ENCODE data around the gene DCAF12L1. TPM values are rescaled to one million over a fixed set of nuclear protein-coding genes. Genes with fewer than 3 reads are reported as not detected.

Gene DCAF12L1
- total RNA-seq, 1 experiment from 2014 or later = not detected

DNA sequence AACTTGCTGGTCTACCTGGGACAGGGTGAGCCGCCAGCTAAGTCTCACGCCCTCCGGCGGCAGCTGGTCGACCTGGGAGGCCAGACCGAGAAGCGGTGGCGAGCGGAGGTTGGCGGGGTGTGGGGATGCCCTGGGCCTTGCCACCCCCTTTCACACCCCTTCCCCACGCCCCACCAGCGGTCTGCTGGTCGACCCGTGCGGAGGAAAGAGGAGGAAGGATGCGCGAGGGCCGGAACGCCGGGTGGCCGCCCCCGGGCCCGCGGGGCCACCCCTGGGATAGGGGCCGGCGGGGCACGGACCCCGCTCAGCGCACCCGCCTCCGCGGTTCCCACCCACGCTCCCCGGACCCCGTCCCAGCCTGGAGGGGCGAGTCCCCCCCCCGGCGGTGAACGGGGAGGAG lies 28.3 kb upstream of the DCAF12L1 start:
- no peaks in the 10 kb centered on the region for H3K9me2 ChIP-seq (ENCODE audit: insufficient read depth)
- BruUV-seq (replicated peaks) = no TSS peak

More for the DNA sequence above, 28.3 kb upstream of the DCAF12L1 start:
- intact Hi-C loops (cut with micrococcal nuclease) = no loop called here
- no peak overlapping the region for H3K4me2 ChIP-seq (ENCODE audit: low read length)
- H3K9me3 ChIP-seq (ENCODE audit: control insufficient read depth in 1 of 2, insufficient read depth in 1 of 2, low read depth in 1 of 2, low read length in 2 of 2) = no peaks in the 10 kb centered on the region
- H4K20me1 ChIP-seq (ENCODE audit: insufficient read depth) = no peaks in the 10 kb centered on the region
- no peak for TF ChIP-seq CEBPB (IDR thresholded peaks at IDR 0.05; ENCODE audit: low read depth)
- TF ChIP-seq CBX3 (IDR thresholded peaks at IDR 0.05; ENCODE audit: low read depth) = no peak
- TF ChIP-seq, protein P1, sequence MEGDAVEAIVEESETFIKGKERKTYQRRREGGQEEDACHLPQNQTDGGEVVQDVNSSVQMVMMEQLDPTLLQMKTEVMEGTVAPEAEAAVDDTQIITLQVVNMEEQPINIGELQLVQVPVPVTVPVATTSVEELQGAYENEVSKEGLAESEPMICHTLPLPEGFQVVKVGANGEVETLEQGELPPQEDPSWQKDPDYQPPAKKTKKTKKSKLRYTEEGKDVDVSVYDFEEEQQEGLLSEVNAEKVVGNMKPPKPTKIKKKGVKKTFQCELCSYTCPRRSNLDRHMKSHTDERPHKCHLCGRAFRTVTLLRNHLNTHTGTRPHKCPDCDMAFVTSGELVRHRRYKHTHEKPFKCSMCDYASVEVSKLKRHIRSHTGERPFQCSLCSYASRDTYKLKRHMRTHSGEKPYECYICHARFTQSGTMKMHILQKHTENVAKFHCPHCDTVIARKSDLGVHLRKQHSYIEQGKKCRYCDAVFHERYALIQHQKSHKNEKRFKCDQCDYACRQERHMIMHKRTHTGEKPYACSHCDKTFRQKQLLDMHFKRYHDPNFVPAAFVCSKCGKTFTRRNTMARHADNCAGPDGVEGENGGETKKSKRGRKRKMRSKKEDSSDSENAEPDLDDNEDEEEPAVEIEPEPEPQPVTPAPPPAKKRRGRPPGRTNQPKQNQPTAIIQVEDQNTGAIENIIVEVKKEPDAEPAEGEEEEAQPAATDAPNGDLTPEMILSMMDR (IDR thresholded peaks at IDR 0.05 in 2 of 3, conservative IDR thresholded peaks at IDR 0.05 in 1 of 3; ENCODE audit: borderline replicate concordance in 1 of 3, insufficient read depth in 1 of 3, low read depth in 2 of 3, low read length in 2 of 3) = no peak
- TF ChIP-seq ZFX (IDR thresholded peaks at IDR 0.05) = no peak
- no peak for TF ChIP-seq EZH2phosphoT487 (IDR thresholded peaks at IDR 0.05; ENCODE audit: borderline replicate concordance)
- no peak for TF ChIP-seq ZBTB33 (IDR thresholded peaks at IDR 0.05; ENCODE audit: extremely low read depth, insufficient replicate concordance, low read length)
- TF ChIP-seq SP1 (IDR thresholded peaks at IDR 0.05; ENCODE audit: low read depth) = no peak
- no peak for TF ChIP-seq REST (IDR thresholded peaks at IDR 0.05; ENCODE audit: low read depth)
- TF ChIP-seq POLR2AphosphoS5 (IDR thresholded peaks at IDR 0.05; ENCODE audit: low read depth, low read length) = no peak
- TF ChIP-seq SIN3A (IDR thresholded peaks at IDR 0.05; ENCODE audit: low read depth) = no peak
- no peak for TF ChIP-seq SRF (IDR thresholded peaks at IDR 0.05; ENCODE audit: low read depth)
- no peak for TF ChIP-seq EGR1 (IDR thresholded peaks at IDR 0.05; ENCODE audit: low read depth)
- no peak for TF ChIP-seq ZNF274 (IDR thresholded peaks at IDR 0.05; ENCODE audit: low read depth, low read length)
- TF ChIP-seq ELF1 (IDR thresholded peaks at IDR 0.05; ENCODE audit: borderline replicate concordance, low read depth) = no peak
- TF ChIP-seq EZH2 (IDR thresholded peaks at IDR 0.05) = no peak
- ChIA-PET POLR2A (no interaction called here), CTCF (no interaction called here), RAD21 (ENCODE audit: low non-redundant PET in 1 of 2, low total read pairs in 2 of 2, uncharacterized antibody in 2 of 2, unreplicated experiment in 2 of 2) (no interaction called here)
- no peak overlapping the region for H3K4me3 ChIP-seq (replicated peaks in 1 of 2; ENCODE audit: low read depth in 1 of 2, low read length in 2 of 2)
- no peaks in the 10 kb centered on the region for H3K36me3 ChIP-seq (ENCODE audit: control insufficient read depth in 1 of 2, insufficient read depth in 2 of 2, low read length in 2 of 2)
- H3K27me3 ChIP-seq (ENCODE audit: insufficient read depth, low read length) = no peaks in the 10 kb centered on the region
- no peak for ATAC-seq
- DNase-seq (ENCODE audit: low read depth, low spot score) = no peak
- no peak overlapping the region for H2AFZ ChIP-seq (ENCODE audit: low read depth, low read length, poor library complexity, severe bottlenecking)
- no peak overlapping the region for H3K9ac ChIP-seq (ENCODE audit: low read length)
- H3K79me2 ChIP-seq (ENCODE audit: insufficient read depth, low read length) = no peaks in the 10 kb centered on the region
- H3K27ac ChIP-seq (ENCODE audit: low read depth, low read length) = no peak overlapping the region
- H3K4me1 ChIP-seq (ENCODE audit: control insufficient read depth in 1 of 2, insufficient read depth in 2 of 2, low read length in 2 of 2) = no peaks in the 10 kb centered on the region

Data from HCT116 (cell line).